ENCODE data around the gene PRDM11. TPM values are rescaled to one million over a fixed set of nuclear protein-coding genes. Genes with fewer than 3 reads are reported as not detected.

The PRDM11 gene
- total RNA-seq, 1 donor from 2014 or later: 32.9 TPM

- no peak for DNase-seq (ENCODE audit: low spot score)
- H3K27ac Mint-ChIP-seq (ENCODE audit: unreplicated experiment): no peak overlapping the region
- no peaks in the 10 kb centered on the region for H3K9me3 Mint-ChIP-seq (ENCODE audit: low read depth)
- no peak for TF ChIP-seq CTCF (IDR thresholded peaks at IDR 0.05)
- H3K4me1 Mint-ChIP-seq (ENCODE audit: low read depth): peaks cover 30% of the 10 kb centered on the region
- H3K4me3 Mint-ChIP-seq (ENCODE audit: unreplicated experiment): no peak overlapping the region
- H3K36me3 Mint-ChIP-seq (ENCODE audit: low read depth): peaks cover 27% of the 10 kb centered on the region
- H3K27me3 Mint-ChIP-seq (ENCODE audit: low read depth): no peaks in the 10 kb centered on the region
These were observed 38.8 kb downstream of the PRDM11 start for GRCh38 chr11:45185228-45185729.

GRCh38 chr11:45187375-45187774, 40.9 kb downstream of the PRDM11 start:
- TF ChIP-seq CTCF (IDR thresholded peaks at IDR 0.05): no peak
- Mint-ChIP-seq H3K9me3 (ENCODE audit: low read depth) (peaks cover 7% of the 10 kb centered on the region), H3K4me1 (ENCODE audit: low read depth) (peaks cover 20% of the 10 kb centered on the region), H3K27ac (ENCODE audit: unreplicated experiment) (peak overlapping the region; percentile 32), H3K27me3 (ENCODE audit: low read depth) (no peaks in the 10 kb centered on the region), H3K36me3 (ENCODE audit: low read depth) (peaks cover 39% of the 10 kb centered on the region), H3K4me3 (ENCODE audit: unreplicated experiment) (no peak overlapping the region)
- no peak for DNase-seq (ENCODE audit: low spot score)

- Mint-ChIP-seq H3K4me3 (ENCODE audit: unreplicated experiment) (no peak overlapping the region), H3K27ac (ENCODE audit: unreplicated experiment) (no peak overlapping the region), H3K9me3 (ENCODE audit: low read depth) (peaks cover 7% of the 10 kb centered on the region), H3K27me3 (ENCODE audit: low read depth) (no peaks in the 10 kb centered on the region), H3K36me3 (ENCODE audit: low read depth) (peaks cover 38% of the 10 kb centered on the region), H3K4me1 (ENCODE audit: low read depth) (peaks cover 15% of the 10 kb centered on the region)
- no peak for TF ChIP-seq CTCF (IDR thresholded peaks at IDR 0.05)
- DNase-seq (ENCODE audit: low spot score): no peak
These were observed 41.7 kb downstream of the PRDM11 start for GRCh38 chr11:45188127-45188526.

- H3K9me3 Mint-ChIP-seq (ENCODE audit: low read depth): peaks cover 7% of the 10 kb centered on the region
- H3K36me3 Mint-ChIP-seq (ENCODE audit: low read depth): peaks cover 41% of the 10 kb centered on the region
- H3K4me3 Mint-ChIP-seq (ENCODE audit: unreplicated experiment): no peak overlapping the region
- no peaks in the 10 kb centered on the region for H3K27me3 Mint-ChIP-seq (ENCODE audit: low read depth)
- H3K4me1 Mint-ChIP-seq (ENCODE audit: low read depth): peaks cover 19% of the 10 kb centered on the region
- TF ChIP-seq CTCF (IDR thresholded peaks at IDR 0.05): no peak
- peak overlapping the region; percentile 75 for H3K27ac Mint-ChIP-seq (ENCODE audit: unreplicated experiment)
- no peak for DNase-seq (ENCODE audit: low spot score)
These were observed 42.8 kb downstream of the PRDM11 start for GRCh38 chr11:45189230-45189629.

GRCh38 chr11:45193695-45194094, 47.3 kb downstream of the PRDM11 start:
- Mint-ChIP-seq H3K36me3 (ENCODE audit: low read depth) (peaks cover 26% of the 10 kb centered on the region), H3K27me3 (ENCODE audit: low read depth) (no peaks in the 10 kb centered on the region), H3K4me1 (ENCODE audit: low read depth) (peaks cover 12% of the 10 kb centered on the region), H3K9me3 (ENCODE audit: low read depth) (peaks cover 7% of the 10 kb centered on the region), H3K4me3 (ENCODE audit: unreplicated experiment) (no peak overlapping the region), H3K27ac (ENCODE audit: unreplicated experiment) (no peak overlapping the region)
- no peak for DNase-seq (ENCODE audit: low spot score)
- no peak for TF ChIP-seq CTCF (IDR thresholded peaks at IDR 0.05)

Data from chondrocyte (in vitro differentiated cells).